Activated naive CD4-positive, alpha-beta T cell treated with Interleukin-2 at 50 U/mL for 16 hours (primary cell): ENCODE measurements around the gene KLHL21.
"Not testable (repeated sequence)": the region's sequence is repeated elsewhere in the genome, so short reads cannot be mapped to it uniquely, and the experiment has no call there.

Experiments
- DNase-seq: peaks from one replicate; pipeline ENCODE4 v3.0.0-alpha.2; 2020

KLHL21 gene

DNA sequence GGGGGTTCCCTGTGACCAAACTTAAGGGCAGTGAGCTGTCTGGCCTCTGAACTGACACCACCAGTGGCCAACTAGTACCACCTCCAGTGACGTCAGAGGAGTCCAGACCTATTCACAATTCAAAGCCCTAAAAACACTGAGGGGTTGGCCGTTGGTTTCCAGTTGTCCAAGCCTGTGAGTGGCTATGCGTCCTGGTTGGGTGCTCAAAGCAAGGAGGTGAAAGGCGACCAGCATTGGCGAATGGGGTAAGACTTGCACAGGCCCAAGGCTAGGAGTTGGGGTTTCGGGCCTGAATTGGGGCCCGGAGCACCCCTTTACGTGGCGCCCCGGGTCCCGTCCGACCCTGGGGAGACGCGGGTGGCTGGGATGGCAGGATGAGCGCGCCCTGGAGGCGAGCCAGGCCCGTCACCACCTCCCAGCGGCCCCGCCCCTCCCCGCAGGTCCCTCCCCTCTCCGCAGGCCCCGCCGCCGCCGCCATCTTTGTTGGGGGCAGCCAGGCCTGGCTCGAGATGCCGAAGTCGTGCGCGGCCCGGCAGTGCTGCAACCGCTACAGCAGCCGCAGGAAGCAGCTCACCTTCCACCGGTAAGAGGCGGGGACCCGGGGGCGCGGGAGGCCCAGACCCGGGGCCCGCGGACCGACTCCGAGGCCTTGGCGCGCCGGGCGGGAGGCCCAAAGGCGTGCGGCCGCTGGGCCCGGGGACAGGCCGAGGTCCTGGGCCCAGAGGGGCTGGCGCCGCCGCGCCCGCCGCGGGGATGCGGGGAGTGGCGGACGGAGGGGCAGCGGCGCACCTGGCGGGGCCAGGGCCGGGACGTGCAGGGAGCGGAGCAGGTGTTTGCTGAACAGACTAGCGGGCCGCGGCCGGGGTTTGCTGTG is 22.3 kb upstream of the KLHL21 start, which contains the start of gene THAP3:
Gene THAP3, plus strand, starts transcription at position 159 of the 874 bp plus-strand sequence. Its CDS starts 351 bp downstream, at position 510.
- DNase-seq: peak; percentile 88

GRCh38 chr1:6623269-6623965 is 20.7 kb upstream of the KLHL21 start:
- DNase-seq: no peak

DNA sequence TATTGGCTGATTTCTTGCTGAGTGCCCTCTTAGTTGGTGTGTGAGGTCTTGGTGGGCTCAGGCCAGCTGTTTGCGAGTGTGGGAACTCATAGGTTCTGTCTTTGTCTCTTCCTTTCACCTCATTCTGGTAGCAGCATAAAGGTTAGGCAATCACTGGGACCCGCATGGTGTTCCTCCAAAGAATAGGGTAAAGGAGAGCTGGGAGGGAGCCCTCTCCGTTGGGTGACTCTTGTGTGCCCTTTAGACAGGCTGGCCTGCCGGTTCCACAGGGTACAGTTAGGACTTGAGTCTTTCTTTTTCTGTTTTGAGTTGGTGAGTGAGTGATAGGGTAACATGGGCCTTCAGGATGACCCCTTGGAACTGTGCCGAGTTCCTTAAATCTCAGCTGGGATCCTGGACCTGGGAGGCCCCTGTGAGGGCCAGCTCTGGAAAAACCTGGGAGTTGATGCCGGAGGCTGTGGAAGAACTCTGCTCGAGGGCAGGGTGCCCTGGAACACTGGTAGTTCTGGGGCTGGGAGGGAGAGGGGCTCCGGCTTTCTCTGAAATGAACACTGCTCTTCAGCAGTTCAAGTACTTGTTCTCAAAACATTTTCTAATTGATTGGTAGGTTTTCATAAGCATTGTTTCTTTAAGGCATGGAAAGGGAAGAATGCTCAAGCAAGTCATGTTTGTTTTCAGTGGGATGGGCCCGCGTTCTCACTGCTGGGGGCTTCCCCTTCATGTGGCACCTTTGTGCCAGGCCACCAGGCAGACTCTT is 19.9 kb upstream of the KLHL21 start:
- no peak for DNase-seq

- no peak for DNase-seq
Measured at GRCh38 chr1:6621429-6622391, 19.0 kb upstream of the KLHL21 start.

DNA sequence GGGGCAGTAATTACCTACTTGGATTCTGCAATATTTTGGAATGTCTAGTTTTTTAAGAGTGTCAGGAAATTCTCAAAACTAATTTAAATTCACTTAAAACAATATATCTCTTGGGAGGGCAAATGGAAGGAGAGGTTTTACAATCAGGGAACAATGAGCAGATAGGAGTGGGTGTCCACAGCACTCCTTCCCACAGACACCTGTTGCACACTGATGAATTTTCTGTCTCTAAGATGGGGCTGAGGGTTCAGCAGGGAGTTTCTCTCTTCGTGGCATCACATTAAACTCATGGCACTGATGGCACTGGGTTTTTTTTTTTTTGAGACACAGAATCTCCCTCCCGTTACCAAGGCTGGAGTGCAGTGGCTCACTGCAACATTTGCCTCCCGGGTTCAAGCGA is 16.4 kb upstream of the KLHL21 start:
- DNase-seq: no peak

DNA sequence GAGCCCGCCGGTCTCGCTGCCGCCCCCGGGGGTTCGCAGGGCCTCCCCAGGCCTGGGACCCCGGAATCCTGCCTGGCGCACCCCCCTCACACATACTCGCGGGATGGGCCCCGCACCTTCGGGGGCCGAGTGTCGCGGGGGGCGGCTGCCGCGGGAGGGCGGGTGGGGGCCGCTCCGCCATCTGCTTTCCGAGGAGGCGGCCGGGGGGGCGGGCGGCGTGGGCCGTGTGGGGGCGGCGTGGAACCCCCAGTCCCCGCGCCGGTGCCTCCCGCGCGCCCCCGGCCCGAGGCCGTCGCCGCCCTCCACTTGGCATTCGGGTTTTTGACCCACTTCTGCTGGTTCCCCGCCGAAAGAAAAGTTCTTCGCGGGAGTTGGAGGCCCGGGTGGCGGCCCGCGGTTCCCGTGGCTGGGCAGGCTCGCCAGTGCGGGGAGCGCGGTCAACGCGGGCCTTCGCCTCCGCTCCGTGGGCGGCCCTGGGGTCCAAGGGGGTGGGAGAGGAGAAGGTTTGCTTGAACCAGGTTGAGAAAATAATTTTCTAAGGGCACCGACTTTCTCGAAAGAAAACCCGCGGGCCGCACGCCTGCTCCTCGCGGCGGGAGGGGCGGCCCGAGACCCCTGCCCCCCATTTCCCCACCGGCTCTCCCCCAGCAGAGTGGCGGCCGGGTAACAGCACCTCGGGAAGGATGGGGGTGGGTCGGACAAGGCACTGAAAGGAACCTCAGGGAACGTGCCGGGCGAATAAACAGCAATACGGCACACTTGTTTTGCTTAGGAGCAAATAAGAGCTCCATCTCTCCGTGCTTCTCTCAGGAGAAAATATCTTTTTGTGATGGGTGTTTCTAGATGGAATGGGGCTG is 12.5 kb upstream of the KLHL21 start:
- DNase-seq: peak; percentile 26

DNA sequence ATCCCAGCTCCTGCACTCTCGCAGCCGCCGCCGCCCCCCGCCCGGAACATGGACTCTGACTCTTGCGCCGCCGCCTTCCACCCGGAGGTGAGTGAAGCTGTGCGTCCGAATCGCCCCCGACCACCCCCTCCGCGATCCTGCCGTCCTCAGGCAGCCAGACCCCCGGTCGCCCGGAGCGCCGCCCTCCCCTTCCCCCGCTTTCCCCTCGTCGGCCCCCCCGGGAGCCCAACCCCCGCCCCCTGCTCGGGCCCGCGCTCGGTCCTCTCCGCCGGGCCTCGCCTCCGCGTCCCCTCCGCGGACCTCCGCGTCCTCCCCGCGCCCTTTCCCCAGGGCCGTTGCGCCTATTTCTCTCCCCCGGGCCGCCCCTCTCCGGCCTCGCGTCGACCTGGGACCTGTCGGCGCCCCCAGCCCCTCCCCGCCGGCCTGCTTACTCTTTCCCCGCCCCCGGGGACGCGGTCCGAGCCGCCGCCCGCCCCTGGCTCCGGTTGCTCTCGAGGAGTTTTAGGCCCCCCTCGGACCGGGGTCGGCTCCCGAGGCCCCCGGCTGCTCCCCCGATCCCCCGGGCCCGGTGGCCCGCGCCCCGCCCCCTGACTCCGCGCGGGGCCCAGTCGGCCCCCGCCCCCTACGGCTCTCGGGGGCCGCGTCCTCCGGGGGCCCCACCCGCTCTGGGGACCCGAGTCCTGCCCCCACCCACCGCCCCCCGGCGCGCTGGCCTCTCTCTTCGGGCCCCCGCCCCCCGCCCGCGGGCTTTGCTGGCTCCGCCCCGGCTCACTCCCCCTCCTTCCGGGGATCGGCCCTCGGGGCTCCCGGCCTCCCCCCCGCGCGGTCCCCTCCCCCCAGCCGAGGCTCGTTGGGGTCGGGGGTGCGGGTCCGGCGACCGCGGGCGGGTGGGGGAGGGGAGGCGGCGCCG is 11.6 kb upstream of the KLHL21 start:
- peak; percentile 70 for DNase-seq

DNA sequence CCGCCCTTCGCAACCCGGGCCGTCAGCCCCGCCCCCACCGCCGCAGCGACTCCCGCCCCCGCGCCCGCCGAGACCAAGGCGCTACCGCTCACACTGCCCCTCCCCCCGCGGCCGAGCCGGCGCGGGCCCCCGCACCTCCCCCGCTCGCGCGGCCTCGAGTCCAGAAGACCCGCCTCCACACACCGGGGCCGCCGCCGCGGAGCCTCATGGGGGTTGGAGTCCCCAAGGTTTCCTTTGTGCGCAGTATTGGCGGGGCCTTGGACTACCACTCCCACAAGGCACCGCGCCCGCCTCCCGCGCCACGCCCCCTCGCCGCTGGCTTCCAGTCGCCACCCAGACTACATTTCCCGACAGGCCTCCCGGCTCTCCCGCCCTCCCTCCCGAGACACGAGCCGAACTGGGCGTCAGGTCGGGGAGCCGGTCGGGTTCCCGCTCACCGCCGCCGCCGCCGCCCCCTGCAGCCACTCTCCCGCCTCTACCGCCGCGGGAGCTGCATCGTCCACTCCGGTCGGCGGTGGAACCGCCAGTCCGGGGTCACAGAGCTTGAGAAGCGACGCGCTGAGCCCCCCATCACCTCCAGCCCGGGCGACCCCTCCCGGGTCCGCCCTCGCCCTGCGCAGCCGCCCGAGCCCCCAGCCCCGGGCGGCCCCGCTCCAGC is 10.8 kb upstream of the KLHL21 start, which contains the start of gene PHF13:
Gene PHF13, plus strand, starts transcription at position 371 of the 658 bp plus-strand sequence. CDS start 336 bp downstream, outside the sequence.
- peak; percentile 100 for DNase-seq

DNA sequence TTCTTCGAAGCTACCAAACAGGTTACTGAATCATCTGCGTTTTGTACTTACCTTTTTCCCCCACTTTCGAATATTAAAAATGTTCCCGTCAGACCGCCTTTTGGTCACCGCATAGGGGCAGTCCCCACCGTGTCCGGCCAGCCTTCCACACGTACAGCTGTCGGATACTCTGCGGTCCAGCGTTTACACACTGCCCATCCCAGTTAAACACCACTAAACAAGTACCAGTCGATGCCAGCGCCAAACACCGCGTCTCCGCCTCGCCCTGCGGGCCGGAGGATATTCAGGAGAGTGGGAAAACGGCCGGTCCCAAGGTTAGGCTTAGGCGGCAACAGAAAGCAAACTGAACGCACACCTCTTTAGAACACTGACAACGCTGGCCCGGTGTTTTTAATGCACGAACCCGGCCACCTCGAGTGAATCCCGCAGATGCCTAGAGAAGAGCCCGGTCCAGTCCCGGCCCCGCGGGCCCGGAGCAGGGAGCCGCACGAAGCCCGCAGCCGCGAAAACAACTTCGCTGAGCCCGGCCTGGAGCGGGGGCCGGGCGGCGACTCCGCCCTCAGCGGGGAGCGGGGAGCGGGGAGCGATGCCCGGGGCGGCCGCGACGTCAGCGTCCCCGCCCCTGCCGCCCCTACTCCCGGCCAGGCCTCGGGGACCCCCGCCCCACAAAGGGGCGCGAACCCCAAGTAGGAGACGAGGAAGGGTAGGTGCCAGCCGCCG is 10.1 kb upstream of the KLHL21 start:
- no peak for DNase-seq

DNA sequence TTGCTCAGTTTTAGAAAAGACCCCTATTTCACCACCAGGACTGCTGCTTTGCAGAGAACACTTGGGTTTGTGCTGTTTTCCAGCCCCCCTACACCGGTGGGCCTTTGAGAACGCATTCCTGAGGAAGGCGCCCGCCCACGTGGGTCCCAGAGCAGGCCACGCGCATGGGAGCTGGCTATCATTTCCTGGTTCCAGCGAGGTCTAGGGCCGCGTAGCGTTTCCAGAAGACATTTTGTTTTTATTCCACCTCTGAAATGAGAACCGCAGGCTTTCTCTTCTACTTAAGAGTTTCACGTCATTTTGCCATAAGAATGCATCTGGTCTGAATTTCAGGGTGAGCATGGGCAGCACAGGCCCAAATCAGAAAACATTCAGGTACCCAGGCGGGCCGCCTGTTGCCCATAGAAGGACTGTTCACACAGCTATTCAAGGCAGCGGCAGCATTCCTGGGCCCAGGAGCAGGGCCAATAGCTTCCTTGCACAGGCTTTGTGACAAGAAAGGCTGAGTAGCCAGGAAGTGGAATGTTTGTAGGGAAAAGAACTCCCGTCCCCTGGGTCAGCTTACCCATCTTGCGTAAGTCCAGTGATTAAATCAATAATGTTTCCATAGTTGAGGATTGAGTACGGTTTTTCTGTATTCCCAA is 1.4 kb upstream of the KLHL21 start:
- peak; percentile 28 for DNase-seq

- peak; percentile 57 for DNase-seq
Measured at GRCh38 chr1:6603238-6603914, 707 bp upstream of the KLHL21 start.

DNA sequence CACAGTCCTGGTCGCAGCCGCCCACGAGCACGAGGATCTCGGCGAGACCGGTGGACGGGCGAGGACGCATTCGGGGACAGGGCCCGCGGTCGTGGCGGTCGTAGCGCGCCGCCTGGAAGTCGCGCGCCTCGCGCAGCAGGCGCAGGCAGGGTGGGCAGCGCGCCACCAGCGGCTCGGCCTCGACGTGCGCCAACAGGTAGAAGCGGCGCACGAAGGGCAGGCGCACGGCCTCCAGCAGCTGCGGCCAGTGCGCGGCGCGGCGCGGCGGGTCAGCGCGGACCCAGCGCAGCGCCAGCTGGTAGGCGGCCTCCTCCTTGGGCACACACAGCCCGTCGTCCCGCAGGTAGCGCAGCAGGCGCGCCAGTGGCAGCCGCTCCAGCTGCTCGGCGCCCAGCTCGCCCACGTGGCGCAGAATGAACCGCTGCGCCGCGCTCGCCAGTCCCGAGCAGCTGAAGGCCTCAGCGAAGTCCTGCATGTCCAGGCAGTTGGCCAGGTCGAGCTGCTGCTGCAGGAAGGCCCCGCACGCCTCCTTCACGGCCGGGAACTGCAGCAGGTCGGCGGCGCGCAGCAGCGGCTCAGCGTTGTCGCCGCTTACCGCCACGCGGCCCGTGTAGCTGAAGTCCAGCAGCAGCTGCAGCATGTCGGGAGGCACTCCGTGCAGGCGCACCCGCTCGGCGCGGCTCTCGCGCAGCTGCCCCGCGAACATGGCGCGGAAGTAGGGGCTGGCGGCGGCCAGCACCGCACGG is 573 bp downstream of the KLHL21 start:
- DNase-seq: peak; percentile 35

- DNase-seq: peak; percentile 87
Measured at GRCh38 chr1:6601049-6601922, 1.4 kb downstream of the KLHL21 start.

DNA sequence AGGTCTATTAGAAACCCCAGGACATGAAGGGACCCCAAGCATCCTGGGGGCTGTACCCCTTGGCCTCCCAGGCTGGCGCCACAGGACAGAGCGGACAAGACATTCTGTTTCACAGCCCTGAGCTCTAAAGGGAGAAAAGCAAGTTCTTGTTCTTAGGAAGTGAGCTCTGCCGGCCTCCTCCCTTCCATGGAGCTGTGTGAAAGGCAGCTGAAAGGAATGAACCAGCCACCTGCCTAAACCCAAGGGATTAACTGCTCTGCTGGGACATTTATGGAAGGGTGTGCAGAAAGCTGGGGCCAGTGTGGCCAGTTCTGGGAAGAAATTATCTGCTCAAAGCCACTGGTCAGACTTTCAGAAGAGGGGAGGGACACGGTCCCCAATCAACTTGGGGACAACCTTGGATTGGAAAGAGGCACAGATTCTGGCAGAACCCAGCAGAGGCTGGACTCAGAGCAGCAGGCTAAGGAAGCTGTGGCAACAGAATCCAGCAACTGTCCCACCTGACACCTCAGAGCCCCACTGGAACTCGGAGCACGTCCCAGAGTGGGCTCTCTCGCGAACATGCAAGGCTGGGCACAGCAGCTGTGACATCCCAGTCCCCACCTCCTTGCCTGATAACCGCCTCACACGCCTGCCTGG is 2.1 kb downstream of the KLHL21 start:
- DNase-seq: no peak

GRCh38 chr1:6599991-6600390 is 2.7 kb downstream of the KLHL21 start:
- not testable (repeated sequence) for DNase-seq
